GM12878 (cell line): ENCODE measurements around the gene GNA14.

Experiments used
- MTA3 ChIP-seq: IDR thresholded peaks from 2 replicates; pipeline ENCODE4 v1.6.1; 2012; ENCODE audit warnings: low read length, inconsistent platforms, borderline replicate concordance
- POLR2A ChIP-seq: IDR thresholded peaks from 2 replicates; pipeline ENCODE4 v1.6.1; 2011; ENCODE audit warnings: low read depth, mild to moderate bottlenecking, low read length
- TF ChIP-seq, protein P1 (sequence below), 3 experiments: IDR thresholded peaks in 2 of 3; conservative IDR thresholded peaks in 1 of 3; 2 replicates each; pipeline ENCODE4 v1.5.1; 2011; ENCODE audit warnings: low read depth in 3 of 3, low read length in 3 of 3, mild to moderate bottlenecking in 3 of 3, control low read depth in 2 of 3, moderate library complexity in 2 of 3, inconsistent platforms in 1 of 3, mixed read lengths in 1 of 3; ENCODE audit not compliant: control insufficient read depth in 2 of 3, insufficient read depth in 1 of 3; ENCODE audit errors: extremely low read depth in 1 of 3
- TF ChIP-seq, protein P2 (sequence below): IDR thresholded peaks from 2 replicates; pipeline ENCODE4 v1.6.1; 2011; ENCODE audit warnings: low read depth, mild to moderate bottlenecking, low read length, moderate library complexity, borderline replicate concordance; ENCODE audit errors: extremely low read depth

DNA sequence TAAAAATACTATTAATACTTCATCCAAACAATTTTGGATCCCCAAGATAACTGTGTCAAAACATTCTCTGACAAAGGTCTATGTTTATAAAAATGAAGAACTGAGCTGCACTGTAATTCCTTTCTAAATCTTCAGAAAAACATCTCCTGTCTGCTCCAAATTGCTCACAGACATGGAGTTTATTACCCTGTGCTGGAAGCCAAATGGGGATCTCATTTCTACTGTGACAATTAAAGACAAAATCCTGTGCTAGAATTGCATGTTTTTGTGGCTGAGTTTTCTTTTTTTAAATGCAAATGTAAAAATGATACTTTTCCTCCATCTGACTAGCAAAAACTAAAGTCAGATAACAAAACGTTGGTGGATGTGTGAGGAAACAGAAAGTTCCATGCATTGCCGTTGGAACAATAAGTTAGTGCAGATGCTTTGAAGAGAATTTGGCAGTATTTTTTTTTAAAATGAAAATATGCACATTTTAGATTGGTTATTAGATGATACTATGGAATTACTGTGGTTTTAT lies 93.5 kb downstream of the GNA14 start:
- TF ChIP-seq MTA3, result no peak
- TF ChIP-seq, protein P1, sequence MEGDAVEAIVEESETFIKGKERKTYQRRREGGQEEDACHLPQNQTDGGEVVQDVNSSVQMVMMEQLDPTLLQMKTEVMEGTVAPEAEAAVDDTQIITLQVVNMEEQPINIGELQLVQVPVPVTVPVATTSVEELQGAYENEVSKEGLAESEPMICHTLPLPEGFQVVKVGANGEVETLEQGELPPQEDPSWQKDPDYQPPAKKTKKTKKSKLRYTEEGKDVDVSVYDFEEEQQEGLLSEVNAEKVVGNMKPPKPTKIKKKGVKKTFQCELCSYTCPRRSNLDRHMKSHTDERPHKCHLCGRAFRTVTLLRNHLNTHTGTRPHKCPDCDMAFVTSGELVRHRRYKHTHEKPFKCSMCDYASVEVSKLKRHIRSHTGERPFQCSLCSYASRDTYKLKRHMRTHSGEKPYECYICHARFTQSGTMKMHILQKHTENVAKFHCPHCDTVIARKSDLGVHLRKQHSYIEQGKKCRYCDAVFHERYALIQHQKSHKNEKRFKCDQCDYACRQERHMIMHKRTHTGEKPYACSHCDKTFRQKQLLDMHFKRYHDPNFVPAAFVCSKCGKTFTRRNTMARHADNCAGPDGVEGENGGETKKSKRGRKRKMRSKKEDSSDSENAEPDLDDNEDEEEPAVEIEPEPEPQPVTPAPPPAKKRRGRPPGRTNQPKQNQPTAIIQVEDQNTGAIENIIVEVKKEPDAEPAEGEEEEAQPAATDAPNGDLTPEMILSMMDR (IDR thresholded peaks at IDR 0.05 in 2 of 3, conservative IDR thresholded peaks at IDR 0.05 in 1 of 3; ENCODE audit: control insufficient read depth in 2 of 3, extremely low read depth in 1 of 3, insufficient read depth in 1 of 3, low read depth in 3 of 3, low read length in 3 of 3), result no peak
- TF ChIP-seq, protein P2, sequence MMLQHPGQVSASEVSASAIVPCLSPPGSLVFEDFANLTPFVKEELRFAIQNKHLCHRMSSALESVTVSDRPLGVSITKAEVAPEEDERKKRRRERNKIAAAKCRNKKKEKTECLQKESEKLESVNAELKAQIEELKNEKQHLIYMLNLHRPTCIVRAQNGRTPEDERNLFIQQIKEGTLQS, result no peak
- TF ChIP-seq POLR2A, result no peak
